Measurements from ENCODE around the gene WWOX. TPM values are rescaled to one million over a fixed set of nuclear protein-coding genes. Genes with fewer than 3 reads are reported as not detected.

WWOX gene
- total RNA-seq, 6 experiments from 2014 or later, result 0.46 to 3.4 (median 1.3) TPM

GRCh38 chr16:78461496-78462287 is 362.2 kb downstream of the WWOX start:
- no peaks in the 10 kb centered on the region for H3K27me3 Mint-ChIP-seq (ENCODE audit: insufficient read depth)
- H3K4me3 Mint-ChIP-seq, result no peak overlapping the region
- no peak overlapping the region for H3K27ac Mint-ChIP-seq
- H3K4me1 Mint-ChIP-seq (ENCODE audit: low read depth), result no peaks in the 10 kb centered on the region
- TF ChIP-seq, protein P1, sequence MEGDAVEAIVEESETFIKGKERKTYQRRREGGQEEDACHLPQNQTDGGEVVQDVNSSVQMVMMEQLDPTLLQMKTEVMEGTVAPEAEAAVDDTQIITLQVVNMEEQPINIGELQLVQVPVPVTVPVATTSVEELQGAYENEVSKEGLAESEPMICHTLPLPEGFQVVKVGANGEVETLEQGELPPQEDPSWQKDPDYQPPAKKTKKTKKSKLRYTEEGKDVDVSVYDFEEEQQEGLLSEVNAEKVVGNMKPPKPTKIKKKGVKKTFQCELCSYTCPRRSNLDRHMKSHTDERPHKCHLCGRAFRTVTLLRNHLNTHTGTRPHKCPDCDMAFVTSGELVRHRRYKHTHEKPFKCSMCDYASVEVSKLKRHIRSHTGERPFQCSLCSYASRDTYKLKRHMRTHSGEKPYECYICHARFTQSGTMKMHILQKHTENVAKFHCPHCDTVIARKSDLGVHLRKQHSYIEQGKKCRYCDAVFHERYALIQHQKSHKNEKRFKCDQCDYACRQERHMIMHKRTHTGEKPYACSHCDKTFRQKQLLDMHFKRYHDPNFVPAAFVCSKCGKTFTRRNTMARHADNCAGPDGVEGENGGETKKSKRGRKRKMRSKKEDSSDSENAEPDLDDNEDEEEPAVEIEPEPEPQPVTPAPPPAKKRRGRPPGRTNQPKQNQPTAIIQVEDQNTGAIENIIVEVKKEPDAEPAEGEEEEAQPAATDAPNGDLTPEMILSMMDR (IDR thresholded peaks at IDR 0.05), result no peak
- DNase-seq, result no peak
- peaks cover 52% of the 10 kb centered on the region for H3K9me3 Mint-ChIP-seq
- 0 out of 2 replicates have a peak, but pooled peaks cover 5% of the 10 kb centered on the region for H3K36me3 Mint-ChIP-seq (ENCODE audit: low read depth)

GRCh38 chr16:78462288-78463208 is 363.1 kb downstream of the WWOX start:
- Mint-ChIP-seq H3K9me3 (peaks cover 55% of the 10 kb centered on the region), H3K4me3 (no peak overlapping the region), H3K27me3 (ENCODE audit: insufficient read depth) (no peaks in the 10 kb centered on the region), H3K4me1 (ENCODE audit: low read depth) (no peaks in the 10 kb centered on the region), H3K27ac (no peak overlapping the region), H3K36me3 (ENCODE audit: low read depth) (0 out of 2 replicates have a peak, but pooled peaks cover 5% of the 10 kb centered on the region)
- no peak for DNase-seq
- TF ChIP-seq, protein P1 (IDR thresholded peaks at IDR 0.05), result no peak

DNA sequence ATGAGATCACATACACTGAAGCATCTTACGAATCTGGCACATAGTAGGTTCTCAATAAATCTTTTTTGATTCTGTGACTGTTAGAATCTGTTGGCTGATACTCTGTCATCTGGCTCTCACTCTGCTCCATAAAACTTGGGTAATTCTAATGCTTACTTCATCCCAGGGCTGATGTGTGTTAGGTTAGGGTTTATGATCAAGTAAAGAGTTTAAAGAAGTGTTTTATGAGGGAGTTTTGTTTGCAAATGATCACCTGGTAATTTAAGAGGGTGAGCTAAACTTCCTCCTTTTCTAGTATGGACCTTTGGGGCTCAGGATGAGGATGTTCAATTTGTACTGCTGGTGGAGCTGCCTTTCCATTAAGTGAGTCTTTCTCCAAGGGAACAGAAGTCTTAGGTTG is 364.1 kb downstream of the WWOX start:
- Mint-ChIP-seq H3K4me3 (no peak overlapping the region), H3K27ac (no peak overlapping the region), H3K27me3 (ENCODE audit: insufficient read depth) (no peaks in the 10 kb centered on the region), H3K9me3 (peaks cover 65% of the 10 kb centered on the region), H3K36me3 (ENCODE audit: low read depth) (0 out of 2 replicates have a peak, but pooled peaks cover 5% of the 10 kb centered on the region), H3K4me1 (ENCODE audit: low read depth) (no peaks in the 10 kb centered on the region)
- TF ChIP-seq, protein P1 (IDR thresholded peaks at IDR 0.05), result no peak
- no peak for DNase-seq

DNA sequence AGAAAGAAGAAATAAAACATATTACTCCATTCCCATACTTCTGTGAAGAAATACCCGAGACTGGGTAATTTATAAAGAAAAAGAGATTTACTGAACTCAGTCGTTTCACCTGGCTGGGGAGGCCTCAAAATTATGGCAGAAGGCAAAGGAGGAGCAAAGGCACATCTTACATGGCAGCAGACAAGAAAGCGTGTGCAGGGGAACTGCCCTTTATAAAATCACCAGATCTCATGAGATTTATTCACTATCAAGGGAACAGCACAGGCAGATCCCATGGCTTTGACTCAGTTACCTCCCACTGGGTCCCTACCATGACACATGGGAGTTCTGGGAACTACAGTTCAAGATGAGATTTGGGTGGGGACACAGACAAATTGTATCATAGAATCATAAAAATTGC is 365.4 kb downstream of the WWOX start:
- H3K27me3 Mint-ChIP-seq (ENCODE audit: insufficient read depth), result no peaks in the 10 kb centered on the region
- no peak overlapping the region for H3K27ac Mint-ChIP-seq
- TF ChIP-seq, protein P1 (IDR thresholded peaks at IDR 0.05), result no peak
- DNase-seq, result no peak
- H3K4me1 Mint-ChIP-seq (ENCODE audit: low read depth), result no peaks in the 10 kb centered on the region
- H3K36me3 Mint-ChIP-seq (ENCODE audit: low read depth), result 0 out of 2 replicates have a peak, but pooled peaks cover 5% of the 10 kb centered on the region
- H3K4me3 Mint-ChIP-seq, result no peak overlapping the region
- H3K9me3 Mint-ChIP-seq, result peaks cover 76% of the 10 kb centered on the region

- Mint-ChIP-seq H3K27me3 (ENCODE audit: insufficient read depth) (no peaks in the 10 kb centered on the region), H3K27ac (no peak overlapping the region), H3K36me3 (ENCODE audit: low read depth) (0 out of 2 replicates have a peak, but pooled peaks cover 5% of the 10 kb centered on the region), H3K9me3 (peaks cover 83% of the 10 kb centered on the region), H3K4me1 (ENCODE audit: low read depth) (no peaks in the 10 kb centered on the region), H3K4me3 (no peak overlapping the region)
- TF ChIP-seq, protein P1 (IDR thresholded peaks at IDR 0.05), result no peak
- DNase-seq, result no peak
Measured at GRCh38 chr16:78465730-78466129, 366.3 kb downstream of the WWOX start.
